IPS-18a (cell line): ENCODE measurements around the gene MYO5B.

ENCODE experiments used
- H3K27ac ChIP-seq: one replicate; pipeline ENCODE4 v1.5.1; 2013; ENCODE audit warnings: low read length
- H3K27me3 ChIP-seq: one replicate; pipeline ENCODE4 v1.6.1; 2013; ENCODE audit warnings: mild to moderate bottlenecking, low read length; ENCODE audit not compliant: control insufficient read depth, insufficient read depth
- H3K36me3 ChIP-seq: one replicate; pipeline ENCODE4 v1.6.1; 2013; ENCODE audit warnings: low read depth, low read length; ENCODE audit not compliant: control insufficient read depth
- H3K4me1 ChIP-seq: one replicate; pipeline ENCODE4 v1.6.1; 2013; ENCODE audit warnings: low read depth, low read length; ENCODE audit not compliant: control insufficient read depth
- H3K4me3 ChIP-seq: one replicate; pipeline ENCODE4 v1.5.1; 2013; ENCODE audit warnings: low read length
- H3K9ac ChIP-seq: one replicate; pipeline ENCODE4 v1.6.1; 2013; ENCODE audit warnings: mild to moderate bottlenecking, low read length, moderate library complexity
- H3K9me3 ChIP-seq: one replicate; pipeline ENCODE4 v1.6.1; 2013; ENCODE audit warnings: low read depth, low read length; ENCODE audit not compliant: control insufficient read depth

MYO5B gene

DNA sequence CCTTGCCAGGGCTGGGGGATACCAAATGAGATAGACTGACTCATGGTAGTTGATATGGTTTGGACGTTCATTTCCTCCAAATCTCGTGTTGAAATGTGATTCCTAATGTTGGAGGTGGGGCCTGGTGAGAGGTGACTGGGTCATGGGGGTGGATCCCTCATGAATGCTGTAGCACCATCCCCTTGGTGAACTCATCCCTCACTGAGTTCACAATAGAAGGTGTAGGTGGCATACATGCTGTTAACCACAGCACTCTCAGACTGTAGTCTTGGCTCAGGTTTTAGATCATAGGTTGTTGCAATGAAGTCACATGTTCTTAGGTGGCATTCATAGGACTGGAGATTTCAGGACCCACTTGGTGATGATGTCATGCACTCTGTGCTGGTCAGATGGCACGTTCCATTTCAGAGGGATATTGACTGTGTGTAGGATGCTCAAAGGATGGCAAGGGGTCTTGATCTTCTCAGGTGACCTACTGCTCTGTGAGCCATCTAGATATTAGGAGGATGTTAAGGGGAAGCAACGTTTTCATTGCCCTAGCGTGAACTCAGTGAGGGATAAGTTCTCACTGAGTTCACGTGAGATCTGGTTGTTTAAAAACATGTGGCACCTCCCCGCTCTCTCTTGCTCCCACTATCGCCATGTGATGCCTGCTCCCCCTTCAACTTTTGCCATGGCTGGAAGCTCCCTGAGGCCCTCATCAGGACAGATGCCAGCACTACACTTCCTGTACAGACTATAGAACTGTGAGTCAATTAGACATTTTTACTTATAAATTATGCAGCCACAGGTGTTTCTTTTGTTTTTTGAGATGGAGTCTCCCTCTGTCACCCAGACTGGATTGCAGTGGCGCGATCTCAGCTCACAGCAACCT is 307.8 kb downstream of the MYO5B start:
- no peak overlapping the region for H3K9ac ChIP-seq
- no peaks in the 10 kb centered on the region for H3K9me3 ChIP-seq
- H3K27me3 ChIP-seq: no peaks in the 10 kb centered on the region
- no peak overlapping the region for H3K4me3 ChIP-seq
- H3K36me3 ChIP-seq: no peaks in the 10 kb centered on the region
- H3K27ac ChIP-seq: no peak overlapping the region
- H3K4me1 ChIP-seq: peaks cover 8% of the 10 kb centered on the region

DNA sequence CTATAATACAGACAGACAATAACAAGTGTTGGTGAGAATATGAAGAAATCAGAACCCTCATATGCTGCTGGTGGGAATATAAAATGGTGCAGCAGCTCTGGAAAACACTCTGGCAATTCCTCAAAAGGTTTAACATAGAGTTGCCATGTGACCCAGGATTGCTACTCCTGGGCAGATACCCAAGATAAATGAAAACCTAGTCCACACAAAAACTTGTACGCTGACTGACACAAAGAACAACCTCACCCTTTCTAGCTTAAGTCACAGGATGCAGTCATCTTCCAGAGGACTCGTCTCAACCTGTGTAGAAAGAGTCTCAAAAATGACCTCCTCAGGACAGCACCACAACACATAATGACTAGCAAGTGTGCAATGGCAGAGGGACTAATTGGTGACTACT is 310.0 kb downstream of the MYO5B start:
- Histone ChIP-seq H3K27me3 (no peaks in the 10 kb centered on the region), H3K27ac (no peak overlapping the region), H3K36me3 (no peaks in the 10 kb centered on the region), H3K4me1 (peaks cover 2% of the 10 kb centered on the region), H3K9ac (no peak overlapping the region), H3K4me3 (no peak overlapping the region), H3K9me3 (no peaks in the 10 kb centered on the region)

DNA sequence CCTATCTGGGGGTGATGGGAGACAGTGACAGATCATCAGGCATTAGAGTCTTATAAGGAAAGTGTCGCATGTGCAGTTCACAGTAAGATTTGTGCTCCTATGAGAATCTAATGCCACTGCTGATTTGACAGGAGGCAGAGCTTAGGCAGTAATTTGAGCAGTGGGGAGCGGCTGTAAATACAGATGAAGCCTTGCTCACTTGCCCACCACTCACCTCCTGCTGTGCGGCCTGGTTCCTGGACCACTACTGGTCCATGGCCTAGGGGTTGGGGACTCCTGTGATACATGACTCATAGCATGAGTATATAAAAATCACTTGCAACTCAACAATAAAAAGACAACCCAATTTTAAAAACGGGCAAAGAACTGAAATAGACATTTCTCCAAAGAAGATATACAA is 310.5 kb downstream of the MYO5B start:
- H3K9me3 ChIP-seq: no peaks in the 10 kb centered on the region
- H3K9ac ChIP-seq: no peak overlapping the region
- H3K4me1 ChIP-seq: no peaks in the 10 kb centered on the region
- H3K27me3 ChIP-seq: no peaks in the 10 kb centered on the region
- H3K4me3 ChIP-seq: no peak overlapping the region
- H3K36me3 ChIP-seq: no peaks in the 10 kb centered on the region
- H3K27ac ChIP-seq: no peak overlapping the region

DNA sequence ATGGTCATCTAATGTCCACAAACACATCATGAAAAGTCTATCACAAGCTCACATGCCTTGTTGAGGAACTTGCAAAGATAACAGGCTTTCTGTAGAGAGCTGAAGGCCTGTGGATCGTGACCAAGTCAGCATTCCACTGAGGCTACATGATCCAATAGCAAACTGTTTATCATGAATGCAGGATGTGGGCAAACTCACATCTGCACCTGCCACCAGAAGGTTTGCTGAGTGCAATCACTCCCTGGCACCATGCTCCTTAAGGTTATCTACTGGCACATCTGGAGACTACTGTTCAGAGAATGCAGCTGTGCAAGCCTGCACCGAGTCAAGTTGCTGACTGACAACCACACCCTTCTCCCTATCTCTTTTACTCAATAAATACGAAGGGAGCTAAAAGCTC is 314.3 kb downstream of the MYO5B start:
- Histone ChIP-seq H3K27me3 (no peaks in the 10 kb centered on the region), H3K36me3 (no peaks in the 10 kb centered on the region), H3K9me3 (no peaks in the 10 kb centered on the region), H3K4me3 (no peak overlapping the region), H3K4me1 (no peaks in the 10 kb centered on the region), H3K27ac (no peak overlapping the region), H3K9ac (no peak overlapping the region)

DNA sequence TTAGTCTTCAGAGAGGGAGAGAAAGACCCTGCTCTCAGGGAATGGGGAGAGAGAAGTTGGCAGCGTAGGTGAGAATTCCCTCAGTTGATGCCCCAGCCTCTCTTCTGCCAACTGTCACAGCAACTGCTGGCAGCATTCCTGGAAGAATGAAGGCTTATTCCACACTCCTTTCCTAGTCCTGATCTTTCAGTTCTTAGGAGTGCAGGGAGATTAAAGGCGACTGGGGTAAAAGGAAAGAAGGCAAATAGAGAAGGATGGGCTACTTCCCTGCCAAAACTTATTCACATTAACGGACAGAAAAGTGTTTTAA is 315.7 kb downstream of the MYO5B start:
- Histone ChIP-seq H3K27me3 (no peaks in the 10 kb centered on the region), H3K9ac (no peak overlapping the region), H3K27ac (no peak overlapping the region), H3K36me3 (no peaks in the 10 kb centered on the region), H3K4me1 (no peaks in the 10 kb centered on the region), H3K4me3 (no peak overlapping the region), H3K9me3 (no peaks in the 10 kb centered on the region)

DNA sequence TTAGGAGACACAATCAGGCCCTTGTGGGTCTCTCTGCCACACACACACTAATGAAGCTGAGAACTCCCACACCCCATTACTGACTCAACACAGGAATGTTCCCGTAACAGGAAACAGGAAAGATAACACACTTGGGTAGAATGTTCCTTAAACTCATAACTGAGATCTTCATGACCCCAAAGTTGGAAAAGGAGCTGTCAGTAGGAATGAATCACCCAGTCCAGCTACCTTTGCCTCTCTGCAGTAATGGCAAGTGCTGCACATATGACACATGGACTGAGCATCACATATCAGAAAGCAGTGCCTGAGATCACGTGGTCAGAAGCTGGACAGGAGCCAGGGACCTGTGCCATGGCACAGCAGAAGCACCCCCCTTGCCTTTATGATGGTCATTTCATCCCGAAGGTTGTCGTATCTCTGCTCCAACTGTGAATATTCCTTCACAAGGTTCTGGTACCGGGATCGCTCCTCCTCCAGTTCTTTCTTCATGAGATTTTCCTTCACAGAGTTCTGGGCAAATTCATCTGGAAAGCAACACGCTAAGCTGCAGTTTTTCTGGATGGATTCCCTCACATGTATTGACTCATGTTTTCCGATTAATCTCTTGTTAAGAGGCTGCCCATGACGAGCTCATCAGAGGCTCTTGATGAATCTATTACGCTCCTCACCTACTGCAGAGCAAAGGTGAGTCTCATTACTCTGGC is 316.2 kb downstream of the MYO5B start:
- H3K9ac ChIP-seq: no peak overlapping the region
- H3K27me3 ChIP-seq: no peaks in the 10 kb centered on the region
- no peak overlapping the region for H3K27ac ChIP-seq
- no peaks in the 10 kb centered on the region for H3K9me3 ChIP-seq
- no peak overlapping the region for H3K4me3 ChIP-seq
- H3K4me1 ChIP-seq: no peaks in the 10 kb centered on the region
- no peaks in the 10 kb centered on the region for H3K36me3 ChIP-seq

DNA sequence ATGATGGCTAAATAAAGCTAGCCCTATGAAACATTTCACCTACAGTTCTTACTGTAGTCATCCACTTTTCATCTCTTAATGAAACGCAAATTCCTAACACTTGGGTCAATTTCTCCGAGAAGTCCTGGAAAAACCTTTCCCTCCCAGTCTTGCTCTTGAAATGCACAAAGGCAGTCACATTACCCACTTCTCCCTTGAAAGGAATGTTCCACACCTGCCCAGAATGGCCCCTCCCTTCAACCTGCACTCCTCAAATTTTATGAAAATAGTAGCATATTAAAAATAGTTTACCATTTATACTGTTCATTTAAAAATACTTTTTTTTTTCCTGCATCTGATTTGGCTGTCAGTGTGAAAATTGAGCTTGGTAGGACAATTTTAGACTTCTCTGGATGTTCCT is 316.9 kb downstream of the MYO5B start:
- Histone ChIP-seq H3K9me3 (no peaks in the 10 kb centered on the region), H3K27me3 (no peaks in the 10 kb centered on the region), H3K4me1 (no peaks in the 10 kb centered on the region), H3K9ac (no peak overlapping the region), H3K36me3 (no peaks in the 10 kb centered on the region), H3K4me3 (no peak overlapping the region), H3K27ac (no peak overlapping the region)

DNA sequence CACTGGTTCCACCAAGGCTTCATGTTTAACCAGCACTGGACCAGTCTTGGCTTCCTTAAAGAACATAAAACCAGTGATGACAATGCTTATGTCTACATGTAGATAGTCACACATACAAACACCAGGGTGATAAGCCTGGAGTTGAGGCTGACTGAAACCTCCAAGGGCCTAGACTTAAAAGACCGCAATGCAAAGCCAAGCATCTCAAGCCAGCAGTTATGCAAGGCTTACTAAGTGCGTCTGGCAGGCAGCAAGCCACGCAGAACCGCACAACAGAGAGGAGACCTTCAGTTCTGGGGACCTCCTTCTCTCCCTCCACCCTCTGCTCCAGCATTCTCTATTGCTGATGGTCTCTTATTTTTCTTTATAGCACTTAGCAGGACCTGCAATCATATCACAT is 318.4 kb downstream of the MYO5B start:
- Histone ChIP-seq H3K4me1 (no peaks in the 10 kb centered on the region), H3K9ac (no peak overlapping the region), H3K27ac (no peak overlapping the region)

DNA sequence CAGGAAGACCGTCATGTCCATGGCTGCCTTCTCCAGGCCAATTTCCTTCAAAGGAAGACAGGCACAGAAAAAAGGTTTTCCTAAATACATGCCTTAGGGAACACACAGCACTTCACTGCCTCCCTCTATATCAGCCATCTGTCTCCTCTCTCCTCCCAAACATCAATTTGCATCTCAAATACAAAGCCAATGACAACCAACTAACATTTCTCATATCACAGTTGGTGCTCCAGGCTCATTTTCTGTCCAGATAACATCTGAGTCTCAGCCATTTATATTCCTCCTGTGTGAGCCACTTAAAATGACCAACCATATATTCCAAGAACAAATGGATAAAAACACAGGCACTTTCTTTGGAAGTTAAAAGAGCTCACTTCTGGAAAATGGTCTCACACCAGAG is 319.2 kb downstream of the MYO5B start:
- H3K9ac ChIP-seq: no peak overlapping the region
- H3K4me3 ChIP-seq: no peak overlapping the region
- H3K9me3 ChIP-seq: no peaks in the 10 kb centered on the region
- H3K27ac ChIP-seq: no peak overlapping the region
- no peaks in the 10 kb centered on the region for H3K4me1 ChIP-seq
- no peaks in the 10 kb centered on the region for H3K36me3 ChIP-seq
- no peaks in the 10 kb centered on the region for H3K27me3 ChIP-seq

More for the DNA sequence above, 318.4 kb downstream of the MYO5B start:
- H3K36me3 ChIP-seq: no peaks in the 10 kb centered on the region
- H3K27me3 ChIP-seq: no peaks in the 10 kb centered on the region
- no peaks in the 10 kb centered on the region for H3K9me3 ChIP-seq
- H3K4me3 ChIP-seq: no peak overlapping the region

DNA sequence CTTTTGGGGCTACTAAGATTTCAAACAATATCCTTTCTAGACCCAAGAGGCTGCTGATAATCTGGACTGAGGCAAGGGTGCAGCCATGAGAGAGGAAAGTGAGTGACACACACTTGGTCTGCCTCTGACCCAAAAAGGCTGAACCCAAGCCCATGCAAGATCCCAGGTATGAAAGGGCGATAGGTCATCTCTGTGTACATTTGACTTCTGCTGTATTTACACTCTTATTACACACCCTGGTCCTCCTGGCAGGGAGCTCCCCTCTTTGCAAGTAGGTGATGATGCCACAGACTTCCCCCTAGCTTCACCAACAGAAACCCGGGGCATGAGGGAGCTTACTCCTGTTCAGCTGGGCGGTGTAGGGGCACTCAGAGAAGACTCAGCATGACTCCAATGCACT is 319.8 kb downstream of the MYO5B start:
- H3K9ac ChIP-seq: no peak overlapping the region
- no peaks in the 10 kb centered on the region for H3K27me3 ChIP-seq
- no peaks in the 10 kb centered on the region for H3K4me1 ChIP-seq
- H3K9me3 ChIP-seq: no peaks in the 10 kb centered on the region
- no peak overlapping the region for H3K4me3 ChIP-seq
- H3K27ac ChIP-seq: no peak overlapping the region
- no peaks in the 10 kb centered on the region for H3K36me3 ChIP-seq

DNA sequence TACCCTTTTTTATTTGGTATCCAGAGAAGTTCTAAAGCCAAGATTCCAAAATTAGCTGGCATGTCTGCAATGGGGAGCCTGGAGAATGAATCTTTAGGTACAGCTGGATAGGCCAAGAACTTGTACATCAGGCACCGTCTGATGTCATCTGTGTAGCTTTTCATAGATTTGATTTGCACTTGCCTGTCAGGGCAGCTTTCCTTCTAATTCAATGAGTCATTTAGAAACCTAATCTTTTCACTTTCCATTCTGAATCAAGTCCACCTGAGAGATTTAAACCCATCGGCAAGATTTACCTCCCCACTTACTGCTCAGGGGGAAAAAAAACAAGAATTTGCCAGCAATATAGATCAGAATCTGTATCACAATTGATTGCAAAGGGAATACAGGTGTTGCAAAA is 320.7 kb downstream of the MYO5B start:
- Histone ChIP-seq H3K9ac (no peak overlapping the region), H3K9me3 (no peaks in the 10 kb centered on the region), H3K27ac (no peak overlapping the region), H3K4me3 (no peak overlapping the region), H3K36me3 (no peaks in the 10 kb centered on the region), H3K27me3 (no peaks in the 10 kb centered on the region), H3K4me1 (no peaks in the 10 kb centered on the region)

DNA sequence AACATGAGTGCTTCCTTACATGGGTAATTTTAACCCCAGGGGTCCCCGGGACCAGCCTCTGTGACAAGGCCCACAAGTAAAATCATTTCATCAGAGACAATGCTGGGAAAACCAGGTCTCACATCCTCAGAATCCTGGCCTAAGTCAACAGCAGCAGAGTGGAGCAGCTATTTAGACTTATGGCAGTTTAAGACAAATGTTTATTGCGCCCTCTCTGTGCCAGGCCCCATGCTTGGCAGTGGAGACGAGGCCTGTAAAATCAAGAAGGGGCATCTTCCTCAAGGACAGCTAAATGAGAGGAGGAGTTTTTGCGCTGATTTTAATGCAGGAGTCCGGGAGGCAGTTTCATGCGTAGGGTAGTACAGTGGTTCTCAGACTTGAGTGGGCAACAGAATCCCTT is 325.6 kb downstream of the MYO5B start:
- Histone ChIP-seq H3K27ac (no peak overlapping the region), H3K4me3 (no peak overlapping the region), H3K9me3 (no peaks in the 10 kb centered on the region), H3K4me1 (no peaks in the 10 kb centered on the region), H3K27me3 (no peaks in the 10 kb centered on the region), H3K36me3 (no peaks in the 10 kb centered on the region), H3K9ac (no peak overlapping the region)
